Thyroid gland (tissue), 4 donors: ENCODE results near the gene EPS15. TPM values are rescaled to one million over a fixed set of nuclear protein-coding genes. Genes with fewer than 3 reads are reported as not detected.

Experiments used
- DNase-seq, 2 donors: peaks; one replicate each; pipeline ENCODE4 v3.0.0-alpha.2; 2019
- H3K27ac ChIP-seq, 3 donors: fragments of 200-600 bp; sonication (generic); 1 replicate in 2 of 3; 2 replicates in 1 of 3; pipeline ENCODE4 v1.5.1; 2016 to 2019; ENCODE audit warnings: mild to moderate bottlenecking in 1 of 3, moderate library complexity in 1 of 3
- H3K27me3 ChIP-seq: fragments of 200-600 bp; sonication (generic); one replicate; pipeline ENCODE4 v1.5.1; 2019
- H3K36me3 ChIP-seq, 2 donors: fragments of 200-600 bp; sonication (generic); one replicate each; pipeline ENCODE4 v1.5.1; 2016 to 2019
- H3K4me1 ChIP-seq, 2 donors: fragments of 200-600 bp; sonication (generic); one replicate each; pipeline ENCODE4 v1.5.1; 2017 to 2019
- H3K4me3 ChIP-seq, 3 donors: fragments of 200-600 bp; sonication (generic); replicated peaks in 1 of 3; 1 replicate in 2 of 3; 2 replicates in 1 of 3; pipeline ENCODE4 v1.5.1; 2016; ENCODE audit warnings: mild to moderate bottlenecking in 1 of 3
- H3K9me3 ChIP-seq: fragments of 200-600 bp; sonication (generic); one replicate; pipeline ENCODE4 v1.5.1; 2017
- CTCF ChIP-seq, 6 experiments: fragments of 200-600 bp in 3 of 6; fragments of 450-650 bp in 3 of 6; sonication (generic) in 3 of 6; IDR thresholded peaks; one replicate each; pipeline ENCODE4 v1.5.1; 2016 to 2019; ENCODE audit warnings: antibody characterized with exemption in 6 of 6, mild to moderate bottlenecking in 2 of 6, inconsistent platforms in 1 of 6, moderate library complexity in 1 of 6
- POLR2A ChIP-seq, 2 donors: fragments of 450-650 bp; IDR thresholded peaks; one replicate each; pipeline ENCODE4 v1.6.1; 2017; ENCODE audit warnings: antibody characterized with exemption in 2 of 2, mild to moderate bottlenecking in 2 of 2, moderate library complexity in 1 of 2
- WGBS, 2 donors: methylation state at CpG; one replicate each; pipeline ENCODE4 v1.1.5; 2017; 5-methylcytosine and 5-hydroxymethylcytosine counted together
- intact Hi-C: fragments of 100-400 bp; cut with DNase I; formaldehyde crosslinking; loops from one replicate; pipeline ENCODE4 v1.15.1; 2023
- total RNA-seq, 4 donors: library from RNA; depleted of rRNA; stranded (reverse); fragments of >200 nt; gene quantifications; one replicate each; pipeline ENCODE4 v1.2.3, GENCODE V29; 2016

Gene EPS15
- total RNA-seq, 4 donors from 2014 or later: 88.0 to 128 (median 102) TPM

- intact Hi-C loops: no loop called here
- Histone ChIP-seq H3K9me3 (no peaks in the 10 kb centered on the region), H3K4me1 (peaks cover 0 to 10% of the 10 kb centered on the region in 2 donors), H3K27me3 (no peaks in the 10 kb centered on the region), H3K36me3 (peaks cover 0 to 3% of the 10 kb centered on the region in 2 donors), H3K27ac (no peak overlapping the region), H3K4me3 (no peak overlapping the region)
- no peak for DNase-seq
- 82 to 83% methylated on average over 8 of the region's 8 CpGs for WGBS, 2 donors
- no peak for TF ChIP-seq CTCF (IDR thresholded peaks at IDR 0.05)
- no peak for TF ChIP-seq POLR2A (IDR thresholded peaks at IDR 0.05)
Measured at GRCh38 chr1:51422367-51423072, 96.5 kb downstream of the EPS15 start.

GRCh38 chr1:51421964-51422363 lies 97.1 kb downstream of the EPS15 start:
- TF ChIP-seq CTCF (IDR thresholded peaks at IDR 0.05): no peak
- TF ChIP-seq POLR2A (IDR thresholded peaks at IDR 0.05): no peak
- Histone ChIP-seq H3K27me3 (no peaks in the 10 kb centered on the region), H3K4me1 (peaks cover 0 to 10% of the 10 kb centered on the region in 2 donors), H3K4me3 (no peak overlapping the region), H3K9me3 (no peaks in the 10 kb centered on the region), H3K36me3 (peaks cover 0 to 3% of the 10 kb centered on the region in 2 donors), H3K27ac (no peak overlapping the region)
- DNase-seq: no peak
- intact Hi-C loops: no loop called here

- intact Hi-C loops: no loop called here
- no peak for DNase-seq
- no peak overlapping the region for H3K4me3 ChIP-seq
- no peak overlapping the region for H3K27ac ChIP-seq
- 81 to 89% methylated on average over 2 of the region's 2 CpGs for WGBS, 2 donors
- H3K27me3 ChIP-seq: no peaks in the 10 kb centered on the region
- peaks cover 0 to 3% of the 10 kb centered on the region in 2 donors for H3K36me3 ChIP-seq
- H3K4me1 ChIP-seq: peaks cover 0 to 10% of the 10 kb centered on the region in 2 donors
- TF ChIP-seq CTCF (IDR thresholded peaks at IDR 0.05): no peak
- no peak for TF ChIP-seq POLR2A (IDR thresholded peaks at IDR 0.05)
- H3K9me3 ChIP-seq: no peaks in the 10 kb centered on the region
Measured at GRCh38 chr1:51420867-51421627, 98.0 kb downstream of the EPS15 start.

GRCh38 chr1:51418384-51418959 lies 100.6 kb downstream of the EPS15 start:
- no peak for DNase-seq
- WGBS, 2 donors: 95 to 99% methylated on average over 2 of the region's 2 CpGs
- Histone ChIP-seq H3K4me3 (no peak overlapping the region), H3K9me3 (no peaks in the 10 kb centered on the region), H3K27me3 (no peaks in the 10 kb centered on the region), H3K4me1 (peaks cover 0 to 5% of the 10 kb centered on the region in 2 donors), H3K36me3 (peaks cover 0 to 3% of the 10 kb centered on the region in 2 donors), H3K27ac (no peak overlapping the region)
- TF ChIP-seq CTCF (IDR thresholded peaks at IDR 0.05) (no peak), POLR2A (IDR thresholded peaks at IDR 0.05) (no peak)
- intact Hi-C loops: no loop called here
